ENCODE data around the gene INO80C.

INO80C gene, protein sequence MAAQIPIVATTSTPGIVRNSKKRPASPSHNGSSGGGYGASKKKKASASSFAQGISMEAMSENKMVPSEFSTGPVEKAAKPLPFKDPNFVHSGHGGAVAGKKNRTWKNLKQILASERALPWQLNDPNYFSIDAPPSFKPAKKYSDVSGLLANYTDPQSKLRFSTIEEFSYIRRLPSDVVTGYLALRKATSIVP

DNA sequence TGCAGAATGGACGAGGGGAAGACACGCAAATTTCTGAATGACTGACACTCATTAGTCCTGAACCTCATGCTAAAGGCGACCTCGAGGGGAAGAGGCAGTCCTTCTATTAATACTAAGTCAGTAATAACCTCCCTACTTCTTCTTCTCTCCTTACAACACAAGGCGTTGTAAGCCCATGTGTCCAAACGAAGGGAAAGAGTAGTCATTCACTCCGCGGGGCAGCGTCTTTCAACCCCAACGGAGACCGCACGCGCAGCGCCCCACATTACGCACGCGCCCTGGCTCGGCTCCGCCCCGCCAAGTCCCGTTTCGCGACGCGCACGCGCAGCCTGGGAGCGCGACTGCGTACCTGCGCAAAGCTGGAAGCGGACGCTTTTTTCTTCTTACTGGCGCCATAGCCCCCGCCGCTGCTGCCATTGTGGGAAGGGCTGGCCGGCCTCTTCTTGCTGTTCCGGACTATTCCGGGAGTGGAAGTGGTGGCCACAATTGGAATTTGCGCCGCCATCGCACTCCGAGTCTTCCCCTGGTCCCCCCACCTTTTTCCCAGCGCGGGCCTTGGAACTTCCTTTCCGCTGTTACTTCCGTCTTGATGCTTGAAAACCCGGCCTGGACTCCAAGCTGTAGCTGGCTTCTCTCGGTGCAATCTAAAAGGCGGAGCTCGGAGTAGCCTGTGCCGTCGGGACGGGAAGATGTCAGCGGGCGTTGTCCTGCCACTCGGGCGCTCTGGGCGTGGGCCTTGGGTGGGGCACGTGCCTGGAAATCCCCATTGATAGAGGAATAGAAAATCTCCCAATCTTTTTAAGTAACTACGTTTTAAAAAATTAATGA lies at the start of gene INO80C:
TSS of gene INO80C (minus strand) at position 591 of the 828 bp plus-strand sequence. CDS start at position 505, 86 bp downstream.
- H3K27me3 ChIP-seq = no peaks in the 10 kb centered on the region
- TF ChIP-seq, protein P1, sequence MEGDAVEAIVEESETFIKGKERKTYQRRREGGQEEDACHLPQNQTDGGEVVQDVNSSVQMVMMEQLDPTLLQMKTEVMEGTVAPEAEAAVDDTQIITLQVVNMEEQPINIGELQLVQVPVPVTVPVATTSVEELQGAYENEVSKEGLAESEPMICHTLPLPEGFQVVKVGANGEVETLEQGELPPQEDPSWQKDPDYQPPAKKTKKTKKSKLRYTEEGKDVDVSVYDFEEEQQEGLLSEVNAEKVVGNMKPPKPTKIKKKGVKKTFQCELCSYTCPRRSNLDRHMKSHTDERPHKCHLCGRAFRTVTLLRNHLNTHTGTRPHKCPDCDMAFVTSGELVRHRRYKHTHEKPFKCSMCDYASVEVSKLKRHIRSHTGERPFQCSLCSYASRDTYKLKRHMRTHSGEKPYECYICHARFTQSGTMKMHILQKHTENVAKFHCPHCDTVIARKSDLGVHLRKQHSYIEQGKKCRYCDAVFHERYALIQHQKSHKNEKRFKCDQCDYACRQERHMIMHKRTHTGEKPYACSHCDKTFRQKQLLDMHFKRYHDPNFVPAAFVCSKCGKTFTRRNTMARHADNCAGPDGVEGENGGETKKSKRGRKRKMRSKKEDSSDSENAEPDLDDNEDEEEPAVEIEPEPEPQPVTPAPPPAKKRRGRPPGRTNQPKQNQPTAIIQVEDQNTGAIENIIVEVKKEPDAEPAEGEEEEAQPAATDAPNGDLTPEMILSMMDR (IDR thresholded peaks at IDR 0.05) = no peak
- peak within 1 kb of the TSS; percentile 63 to 65 for H3K4me3 ChIP-seq
- no peaks in the 10 kb centered on the region for H3K9me3 ChIP-seq
- peak; percentile 88 to 93 for DNase-seq
- peak within 1 kb of the TSS; percentile 89 to 90 for H3K27ac ChIP-seq
- intact Hi-C loops (cut with DNase I; ENCODE audit: low total_unique reads) = no loop called here
- no peaks in the 10 kb centered on the region for H3K36me3 ChIP-seq
- H3K4me1 ChIP-seq = peaks cover 0 to 22% (median 9%) of the 10 kb centered on the region in 4 donors

DNA sequence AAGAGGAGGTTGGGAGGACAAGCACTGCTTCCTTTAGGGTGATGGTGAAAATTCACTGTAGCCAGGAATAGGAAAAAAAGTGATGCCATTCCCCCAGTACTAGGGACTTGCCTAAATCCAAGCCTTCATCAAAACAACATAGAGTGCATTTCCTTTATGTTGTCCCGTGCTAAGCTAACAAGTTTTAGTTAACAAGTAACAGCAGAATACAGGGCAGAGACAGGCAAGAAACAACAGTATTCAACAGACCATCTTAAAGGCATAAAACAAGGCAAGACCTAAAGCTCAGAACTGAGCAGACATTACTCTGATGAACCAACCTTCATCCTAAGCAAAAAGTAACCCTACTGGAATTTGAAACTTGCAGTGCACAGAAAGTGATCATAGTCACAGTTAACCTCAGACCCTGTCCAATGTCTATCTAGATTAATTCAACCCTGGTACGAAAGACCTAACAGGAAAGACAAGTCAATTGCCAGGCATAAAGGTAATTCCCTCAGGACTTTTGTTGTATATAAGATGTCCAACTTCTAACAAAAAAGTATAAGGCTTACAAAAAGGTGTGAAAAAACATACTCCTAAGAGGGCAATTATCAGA lies 49.3 kb upstream of the INO80C start:
- no peaks in the 10 kb centered on the region for H3K36me3 ChIP-seq
- no peak for DNase-seq
- intact Hi-C loops (cut with DNase I; ENCODE audit: low total_unique reads) = no loop called here
- no peaks in the 10 kb centered on the region for H3K9me3 ChIP-seq
- no peaks in the 10 kb centered on the region for H3K4me1 ChIP-seq
- H3K27me3 ChIP-seq = no peaks in the 10 kb centered on the region
- no peak overlapping the region for H3K27ac ChIP-seq
- H3K4me3 ChIP-seq = no peak overlapping the region
- TF ChIP-seq, protein P1 (IDR thresholded peaks at IDR 0.05) = no peak

DNA sequence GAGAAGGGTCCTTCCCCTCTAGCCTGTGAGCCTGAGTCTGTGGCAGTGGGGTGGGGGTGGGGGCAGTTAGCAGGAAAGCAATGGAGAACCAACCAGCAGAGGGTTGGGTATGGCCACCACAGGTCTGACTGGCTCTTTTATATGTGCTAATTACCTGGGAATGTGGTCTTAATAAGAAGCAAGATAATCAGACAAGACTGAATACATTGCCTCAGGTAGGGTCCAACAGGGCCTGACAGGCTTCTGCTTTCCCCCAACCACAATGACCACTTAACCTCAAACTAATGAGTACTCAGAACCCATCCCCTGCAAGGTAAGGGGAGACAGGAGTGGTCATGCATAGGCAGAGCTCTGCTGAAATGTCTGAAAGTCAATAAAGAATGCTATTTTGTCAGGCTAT lies 44.6 kb upstream of the INO80C start:
- no peaks in the 10 kb centered on the region for H3K4me1 ChIP-seq
- no peak overlapping the region for H3K4me3 ChIP-seq
- no peaks in the 10 kb centered on the region for H3K9me3 ChIP-seq
- intact Hi-C loops (cut with DNase I; ENCODE audit: low total_unique reads) = no loop called here
- no peak overlapping the region for H3K27ac ChIP-seq
- DNase-seq = no peak
- no peaks in the 10 kb centered on the region for H3K36me3 ChIP-seq
- H3K27me3 ChIP-seq = no peaks in the 10 kb centered on the region
- TF ChIP-seq, protein P1 (IDR thresholded peaks at IDR 0.05) = no peak

DNA sequence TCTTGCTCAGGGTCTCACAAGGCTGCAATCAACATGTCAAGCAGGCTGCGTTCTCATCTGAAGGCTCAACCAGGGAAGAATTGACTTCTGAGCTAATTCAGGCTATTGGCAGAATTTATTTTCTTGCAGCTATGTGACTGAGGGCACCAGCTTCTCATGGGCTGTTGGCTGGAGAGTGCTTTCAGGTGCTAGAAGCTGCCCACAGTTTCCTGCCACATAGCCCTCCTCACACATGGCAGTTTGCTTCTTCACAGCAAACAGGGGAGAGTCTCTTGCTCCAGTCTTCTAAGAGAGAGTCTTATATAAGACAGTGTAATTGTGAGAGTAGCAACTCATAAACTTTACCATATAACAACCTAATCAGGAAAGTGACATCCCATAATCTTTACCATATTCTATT lies 37.5 kb upstream of the INO80C start:
- Histone ChIP-seq H3K9me3 (peaks cover 0 to 14% (median 4%) of the 10 kb centered on the region in 3 donors), H3K36me3 (no peaks in the 10 kb centered on the region), H3K27ac (no peak overlapping the region), H3K27me3 (no peaks in the 10 kb centered on the region), H3K4me3 (no peak overlapping the region), H3K4me1 (no peaks in the 10 kb centered on the region)
- TF ChIP-seq, protein P1 (IDR thresholded peaks at IDR 0.05) = no peak
- DNase-seq = no peak
- intact Hi-C loops (cut with DNase I; ENCODE audit: low total_unique reads) = no loop called here

DNA sequence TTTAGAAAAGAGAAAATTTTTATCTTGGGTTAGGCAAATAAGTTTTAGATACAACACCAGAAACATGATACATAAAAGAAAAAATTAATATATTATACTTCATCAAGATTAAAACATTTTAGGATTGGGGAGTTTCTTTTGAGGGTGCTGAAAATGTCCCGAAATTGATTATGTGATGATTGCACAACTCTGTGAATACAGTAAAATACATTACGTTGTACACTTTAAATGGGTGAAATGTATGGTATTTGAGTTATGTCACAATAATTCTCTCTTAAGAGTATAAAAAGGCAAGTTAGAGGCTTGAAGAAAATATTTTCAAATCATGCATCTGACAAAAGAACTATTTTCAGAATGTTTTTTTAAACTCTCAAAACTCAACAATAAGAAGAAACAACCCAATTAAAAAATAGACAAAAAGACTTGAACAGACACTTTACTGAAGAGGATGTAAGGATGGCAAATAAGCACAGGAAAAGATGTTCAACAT lies 36.2 kb upstream of the INO80C start:
- H3K9me3 ChIP-seq = peaks cover 0 to 14% (median 4%) of the 10 kb centered on the region in 3 donors
- TF ChIP-seq, protein P1 (IDR thresholded peaks at IDR 0.05) = no peak
- H3K27ac ChIP-seq = no peak overlapping the region
- H3K36me3 ChIP-seq = no peaks in the 10 kb centered on the region
- no peaks in the 10 kb centered on the region for H3K4me1 ChIP-seq
- no peak overlapping the region for H3K4me3 ChIP-seq
- intact Hi-C loops (cut with DNase I; ENCODE audit: low total_unique reads) = no loop called here
- no peak for DNase-seq
- H3K27me3 ChIP-seq = no peaks in the 10 kb centered on the region
